Activated naive CD4-positive, alpha-beta T cell treated with anti-CD3 and anti-CD28 coated beads for 36 hours (primary cell): ENCODE data around the gene HLA-E. TPM values are rescaled to one million over a fixed set of nuclear protein-coding genes. Genes with fewer than 3 reads are reported as not detected.
A peak's percentile ranks its signal among the peaks of the same experiment; 100 is the strongest.
"Not testable (repeated sequence)": the region's sequence is repeated elsewhere in the genome, so short reads cannot be mapped to it uniquely, and the experiment has no call there.

ENCODE experiments used
- CTCF ChIA-PET: fragments of 350-600 bp; sonication (Branson Sonifier 250); formaldehyde crosslinking; loops from one replicate; lab custom pipeline; 2021; ENCODE audit warnings: antibody characterized with exemption; lab: Charles Lee
- DNase-seq: peaks from one replicate; pipeline ENCODE4 v3.0.0-alpha.2; 2020
- H3K27ac Mint-ChIP-seq: one replicate; pipeline ENCODE4 v1.8.0; 2021; ENCODE audit warnings: mild to moderate bottlenecking, mixed read lengths
- H3K27me3 Mint-ChIP-seq: one replicate; pipeline ENCODE4 v1.8.0; 2021; ENCODE audit warnings: low read depth, mixed read lengths
- H3K36me3 Mint-ChIP-seq: one replicate; pipeline ENCODE4 v1.8.0; 2021; ENCODE audit warnings: low read depth, mixed read lengths
- H3K4me1 Mint-ChIP-seq: one replicate; pipeline ENCODE4 v1.8.0; 2021; ENCODE audit warnings: low read depth, mixed read lengths
- H3K4me3 Mint-ChIP-seq: one replicate; pipeline ENCODE4 v1.8.0; 2021; ENCODE audit warnings: mild to moderate bottlenecking, moderate library complexity, mixed read lengths
- H3K9me3 Mint-ChIP-seq: one replicate; pipeline ENCODE4 v1.8.0; 2021; ENCODE audit warnings: mixed read lengths
- intact Hi-C: fragments of 100-400 bp; cut with micrococcal nuclease; formaldehyde crosslinking; loops from one replicate; pipeline ENCODE4 v1.15.1; 2023
- total RNA-seq, 2 experiments: library from RNA; stranded (reverse); gene quantifications; one replicate each; pipeline ENCODE4 v1.2.3, GENCODE V29; 2021

Gene HLA-E
- total RNA-seq, 2 experiments from 2014 or later: 598 to 608 TPM

DNA sequence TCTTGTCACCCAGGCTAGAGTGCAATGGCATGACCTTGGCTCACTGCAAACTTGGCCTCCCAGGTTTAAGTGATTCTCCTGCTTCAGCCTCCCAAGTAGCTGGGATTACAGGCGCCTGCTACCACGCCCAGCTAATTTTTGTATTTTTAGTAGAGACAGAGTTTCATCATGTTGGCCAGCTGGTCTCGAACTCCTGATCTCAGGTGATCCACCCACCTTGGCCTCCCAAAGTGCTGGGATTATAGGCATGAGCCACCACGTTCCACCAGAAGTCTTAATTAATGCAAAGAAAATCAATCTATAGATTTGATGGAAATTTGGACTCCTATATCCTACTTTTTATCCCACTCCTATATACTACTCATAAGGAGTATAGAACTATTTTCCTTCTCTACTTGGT, 5.8 kb downstream of the HLA-E start:
- Mint-ChIP-seq H3K36me3 (peaks cover 45% of the 10 kb centered on the region), H3K27ac (peak overlapping the region; percentile 97), H3K4me1 (peaks cover 67% of the 10 kb centered on the region), H3K4me3 (peak overlapping the region; percentile 30)
- H3K27me3 Mint-ChIP-seq, intact Hi-C loops, H3K9me3 Mint-ChIP-seq, DNase-seq: not testable (repeated sequence)
- CTCF ChIA-PET: interaction anchor here (1.1 to 8.6 kb wide), 3 partner anchors 35 to 48 kb away, joined by 3 to 112 read pairs (median 79); no protein-coding TSS in a partner anchor

DNA sequence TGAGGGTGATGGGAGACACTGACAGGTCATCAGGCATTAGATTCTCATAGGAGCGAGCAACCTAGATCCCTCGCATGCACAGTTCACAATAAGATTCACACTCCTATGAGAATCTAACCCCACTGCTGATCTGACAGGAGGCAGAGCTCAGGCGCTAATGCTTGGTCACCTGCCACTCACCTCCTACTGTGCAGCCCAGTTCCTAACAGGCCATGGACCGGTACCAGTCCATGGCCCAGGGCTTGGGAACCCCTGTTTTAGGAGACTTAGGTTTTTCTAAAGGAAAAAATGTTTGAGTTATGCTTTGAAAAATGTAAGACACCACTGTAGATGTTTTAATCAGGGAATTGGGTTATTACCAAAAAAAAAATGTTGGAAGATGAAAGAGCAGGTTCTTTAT, 6.7 kb downstream of the HLA-E start:
- Mint-ChIP-seq H3K27ac (peak overlapping the region; percentile 97), H3K36me3 (peaks cover 36% of the 10 kb centered on the region), H3K9me3 (peaks cover 2% of the 10 kb centered on the region), H3K4me1 (peaks cover 75% of the 10 kb centered on the region), H3K27me3 (no peaks in the 10 kb centered on the region), H3K4me3 (no peak overlapping the region)
- intact Hi-C loops: loop anchor here (1.0 kb wide), 4 partner anchors 13 to 48 kb away; no protein-coding TSS in a partner anchor
- no peak for DNase-seq
- CTCF ChIA-PET: interaction anchor here (0.9 to 8.6 kb wide), 11 partner anchors 11 to 60 kb away, joined by 3 to 112 read pairs (median 4); partner anchors contain the start of gene GNL1

DNA sequence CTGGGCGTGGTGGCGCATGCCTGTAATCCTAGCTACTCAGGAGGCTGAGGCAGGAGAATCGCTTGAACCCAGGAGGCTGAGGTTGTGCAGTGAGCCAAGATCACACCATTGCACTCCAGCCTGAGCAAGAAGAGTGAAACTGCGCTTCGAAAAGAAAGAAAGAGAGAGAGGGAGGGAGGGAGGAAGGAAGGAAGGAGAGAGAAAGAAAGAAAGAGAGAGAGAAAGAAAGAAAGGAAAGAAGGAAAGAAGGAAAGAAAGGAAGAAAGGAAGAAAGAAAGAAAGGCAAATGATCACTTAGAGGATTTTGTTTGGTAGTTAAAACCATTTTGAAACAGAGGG, 7.9 kb downstream of the HLA-E start:
- H3K27me3 Mint-ChIP-seq, intact Hi-C loops, DNase-seq, H3K9me3 Mint-ChIP-seq, H3K4me3 Mint-ChIP-seq: not testable (repeated sequence)
- Mint-ChIP-seq H3K27ac (peak overlapping the region; percentile 97), H3K4me1 (peaks cover 70% of the 10 kb centered on the region), H3K36me3 (peaks cover 24% of the 10 kb centered on the region)
- CTCF ChIA-PET: interaction anchor here (0.8 to 8.6 kb wide), 6 partner anchors 17 to 45 kb away, joined by 3 to 112 read pairs (median 10); no protein-coding TSS in a partner anchor

DNA sequence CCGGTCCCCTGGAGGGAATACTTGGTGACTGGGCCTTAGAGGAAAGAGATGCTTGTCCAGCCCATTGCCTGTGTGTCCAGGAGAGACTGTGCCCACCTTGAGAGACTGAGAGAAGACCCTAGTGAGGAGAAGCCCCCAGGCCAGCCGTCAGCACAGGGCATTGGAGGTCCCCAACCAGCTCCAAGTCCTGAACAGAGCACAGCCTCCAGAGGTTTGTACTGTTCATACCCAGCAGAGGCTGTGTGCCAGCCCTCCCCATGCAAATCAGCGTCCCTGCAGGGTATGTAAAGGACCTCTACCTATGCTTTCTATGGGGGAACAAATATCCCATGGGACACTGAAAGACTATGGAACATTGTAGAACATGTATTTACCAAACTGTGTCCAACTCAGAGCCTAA, 8.4 kb downstream of the HLA-E start:
- Mint-ChIP-seq H3K9me3 (peaks cover 2% of the 10 kb centered on the region), H3K4me3 (no peak overlapping the region), H3K27ac (peak overlapping the region; percentile 97), H3K27me3 (no peaks in the 10 kb centered on the region), H3K36me3 (peaks cover 19% of the 10 kb centered on the region), H3K4me1 (peaks cover 67% of the 10 kb centered on the region)
- DNase-seq: no peak
- intact Hi-C loops: no loop called here
- CTCF ChIA-PET: interaction anchor here (0.8 to 8.6 kb wide), 4 partner anchors 17 to 45 kb away, joined by 3 to 112 read pairs (median 19); no protein-coding TSS in a partner anchor

DNA sequence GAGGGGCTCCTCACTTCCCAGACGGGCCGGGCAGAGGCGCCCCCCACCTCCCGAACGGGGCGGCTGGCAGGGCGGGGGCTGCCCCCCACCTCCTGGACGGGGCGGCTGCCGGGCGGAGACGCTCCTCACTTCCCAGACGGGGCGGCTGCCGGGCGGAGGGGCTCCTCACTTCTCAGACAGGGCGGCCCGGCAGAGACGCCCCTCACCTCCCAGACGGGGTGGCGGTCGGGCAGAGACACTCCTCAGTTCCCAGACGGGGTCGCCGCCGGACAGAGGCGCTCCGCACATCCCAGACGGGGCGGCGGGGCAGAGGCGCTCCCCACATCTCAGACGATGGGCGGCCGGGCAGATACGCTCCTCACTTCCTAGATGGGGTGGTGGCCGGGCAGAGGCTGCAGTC, 9.4 kb downstream of the HLA-E start:
- H3K4me1 Mint-ChIP-seq: peaks cover 66% of the 10 kb centered on the region
- CTCF ChIA-PET, intact Hi-C loops, H3K4me3 Mint-ChIP-seq, H3K27ac Mint-ChIP-seq, H3K9me3 Mint-ChIP-seq, H3K36me3 Mint-ChIP-seq, H3K27me3 Mint-ChIP-seq, DNase-seq: not testable (repeated sequence)

DNA sequence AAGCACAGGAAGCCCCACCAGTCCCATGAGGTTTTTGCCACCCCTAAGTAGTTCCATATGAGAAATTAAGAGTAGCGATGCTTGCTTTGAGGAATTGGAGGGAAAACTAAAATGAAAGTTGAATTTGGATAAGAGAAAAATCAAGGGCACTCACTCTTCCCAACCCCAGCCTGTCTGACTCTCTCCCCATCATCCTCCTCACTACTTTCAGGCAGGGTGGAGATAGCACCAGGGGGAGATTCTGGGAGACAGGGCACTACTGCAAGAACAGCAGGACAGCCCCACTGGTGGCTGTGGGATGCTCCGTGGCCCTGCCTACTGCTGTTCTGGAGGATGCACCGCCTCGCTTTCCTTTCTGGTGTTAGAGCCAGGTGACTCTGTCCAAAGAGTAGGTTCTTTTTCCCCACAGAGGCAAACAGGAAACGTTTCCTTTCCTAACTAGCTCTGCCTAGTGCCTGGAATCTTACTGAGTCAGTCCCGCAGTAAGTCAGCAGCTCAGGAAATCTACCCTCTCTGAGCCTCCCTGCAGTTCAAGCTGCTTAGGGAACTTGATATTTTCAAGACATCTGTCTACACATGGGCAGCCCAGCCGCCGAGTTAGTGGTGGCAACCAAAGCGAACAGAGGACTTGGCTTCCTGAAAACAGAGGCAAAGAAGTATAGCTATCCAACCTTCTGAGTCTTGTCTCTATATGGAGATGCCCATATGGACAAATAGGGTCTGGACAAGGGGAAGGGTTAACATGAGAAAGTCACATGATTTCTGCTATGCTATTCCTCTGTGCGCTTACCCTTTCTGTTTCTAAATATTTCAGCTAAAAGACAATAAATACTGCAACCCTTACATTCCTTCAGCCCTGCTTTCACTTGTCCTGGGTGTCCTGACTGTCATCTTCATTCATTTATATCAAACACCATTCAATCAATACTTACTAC, 11.4 kb downstream of the HLA-E start:
- Mint-ChIP-seq H3K27me3 (no peaks in the 10 kb centered on the region), H3K4me1 (peaks cover 57% of the 10 kb centered on the region), H3K27ac (peak overlapping the region; percentile 87), H3K9me3 (peaks cover 2% of the 10 kb centered on the region), H3K36me3 (no peaks in the 10 kb centered on the region), H3K4me3 (peak overlapping the region; percentile 67)
- DNase-seq: peak; percentile 50
- intact Hi-C loops: no loop called here
- CTCF ChIA-PET: interaction anchor here (0.8 to 3.4 kb wide), 14 partner anchors 9 to 230 kb away, joined by 3 to 31 read pairs (median 5); no protein-coding TSS in a partner anchor

DNA sequence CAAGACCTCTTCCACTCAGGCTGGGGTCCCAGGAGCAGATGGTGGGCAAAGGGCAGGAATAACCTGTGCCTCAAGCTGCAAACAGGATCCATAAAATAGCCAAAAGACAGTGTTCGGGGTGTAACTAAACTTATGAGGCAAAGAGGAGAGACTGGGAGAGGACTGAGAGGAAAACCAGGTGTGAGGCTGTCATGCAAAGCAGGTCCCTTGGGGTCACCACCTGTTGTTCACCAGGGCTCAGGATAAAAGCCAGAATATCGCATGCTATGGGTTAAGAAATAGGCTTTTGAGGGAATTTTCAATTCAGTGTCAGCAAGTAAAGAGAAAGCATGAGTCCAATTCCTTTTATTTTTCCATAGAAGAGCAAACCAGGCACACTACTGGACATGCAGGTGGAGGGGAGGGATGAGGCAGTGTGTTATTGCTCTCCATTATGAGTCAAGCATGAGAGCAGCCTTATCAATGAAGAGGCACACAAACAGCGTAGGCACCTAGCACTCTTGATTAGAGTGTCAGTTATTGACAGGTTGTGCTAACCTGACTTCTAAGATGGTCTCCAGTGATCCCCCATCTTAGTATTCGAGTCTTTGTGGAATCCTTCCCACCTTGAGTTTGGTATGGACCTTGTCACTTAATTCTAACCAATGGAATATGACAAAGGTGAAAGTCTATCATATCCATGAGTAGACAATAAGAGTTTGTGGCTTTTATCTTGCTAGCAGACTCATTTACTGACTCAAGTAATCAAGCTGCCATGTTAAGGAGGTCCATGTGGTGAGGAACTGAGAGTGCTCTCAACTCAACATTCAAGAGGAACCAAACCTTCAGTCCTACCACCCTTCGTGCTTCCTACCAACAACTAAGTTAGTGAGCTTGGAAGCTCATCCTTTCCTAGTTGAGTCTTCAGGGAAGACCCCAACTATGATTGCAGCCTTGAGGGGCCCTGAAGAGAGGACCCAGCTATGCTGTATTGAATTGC, 18.8 kb downstream of the HLA-E start:
- Mint-ChIP-seq H3K27me3 (no peaks in the 10 kb centered on the region), H3K4me1 (peaks cover 74% of the 10 kb centered on the region), H3K27ac (peak overlapping the region; percentile 98), H3K36me3 (no peaks in the 10 kb centered on the region), H3K9me3 (no peaks in the 10 kb centered on the region), H3K4me3 (peak overlapping the region; percentile 60)
- peak; percentile 28 for DNase-seq
- CTCF ChIA-PET: interaction anchor here (1.2 to 2.5 kb wide), 4 partner anchors 7 to 33 kb away, joined by 3 to 19 read pairs (median 11); no protein-coding TSS in a partner anchor
- intact Hi-C loops: loop anchor here (1.0 to 2.0 kb wide), 2 partner anchors 8 to 21 kb away; no protein-coding TSS in a partner anchor

DNA sequence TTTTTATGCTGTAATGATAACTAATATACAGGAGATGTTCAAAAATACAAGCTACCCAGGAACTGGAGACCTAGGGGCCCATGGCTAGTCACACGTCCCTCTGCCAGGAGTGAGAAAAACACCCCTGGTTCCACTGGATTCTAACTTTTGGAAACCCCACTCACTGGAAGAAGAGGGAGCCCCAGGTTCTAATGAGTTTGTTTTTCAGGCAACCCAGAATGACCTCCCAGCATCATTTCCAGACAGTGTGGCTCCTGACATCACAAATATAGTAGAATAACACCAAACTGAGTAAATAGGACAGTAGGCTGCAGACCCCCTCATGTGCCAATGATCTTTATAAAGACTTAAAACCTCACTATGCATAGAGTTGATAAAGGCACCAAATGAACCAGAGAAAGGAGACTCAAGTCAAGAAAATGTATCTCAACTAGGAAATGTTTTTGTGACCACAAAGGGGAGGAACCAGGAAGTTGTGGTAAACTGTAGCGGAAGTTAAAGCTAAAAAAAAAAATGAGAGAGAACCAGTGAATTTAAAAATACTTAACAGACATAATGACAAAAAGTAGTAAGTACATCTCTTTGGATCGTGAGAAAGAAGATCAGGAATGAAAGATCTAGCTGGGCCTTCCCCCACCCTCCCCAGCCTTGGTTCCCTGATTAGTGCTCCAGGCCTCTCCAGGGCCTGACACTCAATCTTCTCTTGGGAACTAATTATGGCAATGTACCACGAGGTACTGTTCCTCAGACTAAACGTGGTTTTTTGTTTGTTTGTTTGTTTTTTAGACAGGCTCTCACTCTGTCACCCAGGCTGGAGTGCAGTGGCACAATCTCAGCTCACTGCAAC, 19.8 kb downstream of the HLA-E start:
- peaks cover 69% of the 10 kb centered on the region for H3K4me1 Mint-ChIP-seq
- H3K27ac Mint-ChIP-seq: peak overlapping the region; percentile 98
- peak; percentile 42 for DNase-seq
- CTCF ChIA-PET: interaction anchor here (0.8 to 2.5 kb wide), 10 partner anchors 8 to 89 kb away, joined by 3 to 19 read pairs (median 4); no protein-coding TSS in a partner anchor
- H3K27me3 Mint-ChIP-seq: no peaks in the 10 kb centered on the region
- intact Hi-C loops: loop anchor here (1.0 to 2.0 kb wide), 3 partner anchors 7 to 20 kb away; no protein-coding TSS in a partner anchor
- no peaks in the 10 kb centered on the region for H3K9me3 Mint-ChIP-seq
- no peaks in the 10 kb centered on the region for H3K36me3 Mint-ChIP-seq
- peak overlapping the region; percentile 60 for H3K4me3 Mint-ChIP-seq

DNA sequence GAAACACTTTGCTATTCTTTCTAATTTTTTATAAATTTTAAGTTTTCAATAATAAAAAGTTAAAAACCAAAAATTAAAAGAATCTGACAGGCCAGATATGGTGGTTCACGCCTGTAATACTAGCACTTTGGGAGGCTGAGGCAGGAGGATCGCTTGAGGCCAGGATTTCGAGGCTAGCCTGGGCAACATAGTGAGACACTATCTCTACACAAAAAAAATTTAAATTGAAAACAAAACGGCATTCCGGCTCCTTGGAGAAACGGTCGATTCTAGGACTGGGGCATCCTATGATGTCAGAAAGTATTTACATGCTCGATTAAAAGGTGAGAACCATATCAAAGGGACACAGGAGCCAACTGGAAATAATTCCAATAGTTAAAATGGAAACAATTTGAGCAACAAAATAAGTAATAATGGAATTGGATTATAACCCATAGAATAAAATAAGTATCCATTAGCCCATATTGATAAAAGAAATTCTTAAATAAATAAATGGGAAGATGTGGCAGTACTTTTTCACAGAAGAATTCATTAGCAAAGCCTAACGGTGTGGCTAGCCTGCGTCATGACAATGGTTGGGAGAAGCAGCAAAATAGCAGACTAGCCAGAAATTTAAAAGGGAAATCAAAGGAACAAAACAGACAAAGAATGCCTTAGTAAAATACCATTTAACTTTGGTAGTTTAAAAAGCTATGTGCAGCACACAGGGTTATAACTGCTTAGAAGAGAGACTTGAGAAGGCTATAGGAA, 21.3 kb downstream of the HLA-E start:
- no peaks in the 10 kb centered on the region for H3K27me3 Mint-ChIP-seq
- H3K4me1 Mint-ChIP-seq: peaks cover 72% of the 10 kb centered on the region
- intact Hi-C loops: loop anchor here (10.0 kb wide), 1 partner anchor 1064 kb away; the partner anchor contains the start of genes LTA and TNF
- CTCF ChIA-PET: interaction anchor here (0.9 to 4.1 kb wide), 10 partner anchors 9 to 34 kb away, joined by 3 to 21 read pairs (median 8); no protein-coding TSS in a partner anchor
- DNase-seq: peak; percentile 5
- H3K4me3 Mint-ChIP-seq: no peak overlapping the region
- H3K9me3 Mint-ChIP-seq: no peaks in the 10 kb centered on the region
- no peaks in the 10 kb centered on the region for H3K36me3 Mint-ChIP-seq
- peak overlapping the region; percentile 98 for H3K27ac Mint-ChIP-seq

DNA sequence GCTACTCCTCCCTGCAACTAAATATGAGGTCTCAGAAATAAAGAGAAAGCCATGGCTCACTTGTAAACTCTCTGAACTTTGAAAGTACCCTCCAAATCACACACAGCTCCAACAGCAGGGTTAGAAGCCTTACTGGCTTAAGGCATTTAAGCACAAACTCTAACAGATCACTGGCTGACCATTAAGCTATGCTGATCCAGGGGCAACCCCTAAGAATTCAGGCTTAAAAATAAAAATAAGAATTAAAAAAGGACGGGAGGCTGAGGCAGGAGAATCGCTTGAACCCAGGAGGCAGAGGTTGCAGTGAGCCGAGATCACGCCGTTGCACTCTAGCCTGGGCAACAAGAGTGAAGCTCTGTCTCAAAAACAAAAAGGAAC, 21.8 kb downstream of the HLA-E start:
- H3K4me1 Mint-ChIP-seq: peaks cover 68% of the 10 kb centered on the region
- no peaks in the 10 kb centered on the region for H3K9me3 Mint-ChIP-seq
- DNase-seq: peak; percentile 5
- peak overlapping the region; percentile 53 for H3K4me3 Mint-ChIP-seq
- peak overlapping the region; percentile 86 for H3K27ac Mint-ChIP-seq
- no peaks in the 10 kb centered on the region for H3K36me3 Mint-ChIP-seq
- no peaks in the 10 kb centered on the region for H3K27me3 Mint-ChIP-seq
- intact Hi-C loops: loop anchor here (10.0 kb wide), 1 partner anchor 1064 kb away; the partner anchor contains the start of genes LTA and TNF
- CTCF ChIA-PET: interaction anchor here (0.9 to 4.1 kb wide), 8 partner anchors 10 to 33 kb away, joined by 3 to 21 read pairs (median 8); no protein-coding TSS in a partner anchor
